ENCODE results near the gene FAF2.
"Not testable (repeated sequence)": the region's sequence is repeated elsewhere in the genome, so short reads cannot be mapped to it uniquely, and the experiment has no call there.

The FAF2 gene

DNA sequence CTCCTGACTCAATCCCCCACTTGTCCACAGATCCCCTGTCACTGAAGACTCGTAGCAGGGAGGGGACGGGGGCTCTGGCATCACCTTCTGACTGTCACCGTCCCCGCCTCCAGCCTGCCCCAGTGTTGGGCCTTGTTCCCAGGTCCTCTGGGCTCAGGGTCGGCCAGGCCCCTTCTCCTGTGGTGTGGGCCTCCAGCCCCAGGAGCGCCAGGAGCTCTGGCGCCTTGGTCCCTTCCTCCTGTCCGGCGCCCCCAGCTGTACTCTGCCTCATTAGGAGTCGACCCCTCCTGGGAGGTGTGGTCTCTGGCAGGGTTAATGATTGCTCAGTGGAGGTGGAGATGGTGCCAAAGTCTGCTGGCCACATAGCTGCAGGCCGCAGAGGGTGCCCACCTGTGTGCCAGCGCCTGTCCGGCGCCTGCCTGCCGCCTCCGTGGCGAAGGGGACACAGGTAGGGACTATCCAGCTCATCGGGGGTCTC, 100.8 kb downstream of the FAF2 start, which contains the start of gene CDHR2:
TSS of gene CDHR2 (plus strand) at position 376 of the 478 bp plus-strand sequence. CDS start 16,011 bp downstream, outside the sequence.
- no peak for DNase-seq

DNA sequence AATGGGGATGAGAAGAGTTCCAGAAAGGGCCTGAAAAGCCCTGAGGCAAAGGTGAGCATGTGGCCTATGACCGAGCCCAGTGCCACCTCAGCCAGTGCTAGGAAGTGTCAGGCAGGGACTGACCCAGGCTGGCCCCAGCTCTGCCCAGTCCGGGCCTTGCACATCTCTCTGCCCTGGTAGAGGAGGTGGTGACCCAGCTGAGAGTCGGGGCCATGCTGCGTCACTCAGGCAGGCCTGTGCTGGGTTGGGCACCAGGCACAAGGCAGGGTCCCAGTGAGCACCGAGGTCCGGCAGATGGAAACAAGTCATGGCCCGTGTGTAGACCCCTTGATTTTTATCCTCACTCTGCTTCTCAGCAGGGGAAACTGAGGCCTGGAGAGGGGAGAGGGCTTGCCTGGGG, 101.7 kb downstream of the FAF2 start:
- DNase-seq: no peak

DNA sequence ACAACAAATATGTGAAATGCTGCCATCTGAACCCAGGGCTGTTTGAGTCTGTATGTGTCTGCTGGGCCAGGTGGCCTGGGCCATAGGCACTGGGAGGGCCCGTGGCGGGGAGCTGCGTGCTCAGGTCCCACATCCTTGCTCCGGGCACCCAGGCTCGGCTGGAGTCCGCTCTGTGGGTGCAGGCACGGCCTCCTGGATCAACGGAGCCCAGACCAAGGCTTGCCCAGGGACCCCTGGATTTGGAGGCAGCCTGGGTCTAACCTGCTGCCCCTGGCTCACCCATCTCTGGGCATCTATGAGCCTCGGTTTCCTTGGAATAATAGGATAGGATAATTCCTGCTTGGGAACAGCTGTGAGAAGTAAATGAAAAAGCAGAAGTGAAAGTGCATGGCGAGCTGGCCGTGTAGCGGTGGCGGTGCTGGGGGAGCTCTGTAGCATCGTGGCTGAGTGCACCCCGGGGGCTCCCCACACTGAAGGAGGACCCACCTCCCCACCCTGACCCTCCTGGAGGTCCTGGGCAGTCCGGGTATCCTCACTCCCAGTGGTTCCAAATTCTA, 102.2 kb downstream of the FAF2 start:
- no peak for DNase-seq

DNA sequence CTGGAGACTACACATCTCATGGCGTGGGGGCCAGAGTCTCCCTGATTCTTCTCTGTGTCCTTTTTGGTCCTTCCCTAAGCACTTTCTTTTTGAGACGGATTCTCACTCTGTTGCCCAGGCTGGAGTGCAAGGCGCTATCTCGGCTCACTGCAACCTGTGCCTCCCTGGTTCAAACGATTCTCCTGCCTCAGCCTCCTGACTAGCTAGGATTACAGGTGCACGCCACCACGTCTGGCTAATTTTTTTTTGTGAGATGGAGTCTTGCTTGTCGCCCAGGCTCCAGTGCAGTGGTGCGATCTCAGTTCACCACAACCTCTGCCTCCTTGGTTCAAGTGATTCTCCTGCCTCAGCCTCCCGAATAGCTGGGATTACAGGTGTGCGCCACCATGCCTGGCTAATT, 102.8 kb downstream of the FAF2 start:
- not testable (repeated sequence) for DNase-seq

DNA sequence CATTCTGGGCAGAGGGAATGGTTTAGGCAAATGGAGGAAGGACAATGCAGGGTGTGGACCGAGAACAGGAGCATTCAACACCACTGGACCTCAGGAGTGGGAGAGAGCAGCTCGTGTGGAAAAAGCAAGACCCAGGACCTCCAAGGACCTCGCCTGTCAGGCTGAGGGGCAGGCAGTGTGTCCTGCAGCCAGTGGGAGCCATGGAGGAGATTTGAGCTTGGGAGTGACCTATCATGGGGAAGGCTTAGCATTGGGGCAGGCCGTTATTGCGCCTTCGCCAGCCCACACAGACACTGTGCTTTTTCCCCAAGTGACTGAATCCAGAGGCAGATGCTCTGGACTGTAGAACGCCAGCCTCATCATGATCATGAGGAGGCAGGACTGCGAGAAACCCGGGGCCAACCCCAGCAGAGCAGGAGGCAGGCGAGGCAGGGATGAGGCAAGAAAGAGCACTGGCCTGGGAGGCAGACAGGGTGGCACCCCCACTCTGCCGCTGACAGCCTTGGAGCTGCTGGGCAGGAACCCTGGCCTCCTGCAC, 104.2 kb downstream of the FAF2 start:
- DNase-seq: no peak

DNA sequence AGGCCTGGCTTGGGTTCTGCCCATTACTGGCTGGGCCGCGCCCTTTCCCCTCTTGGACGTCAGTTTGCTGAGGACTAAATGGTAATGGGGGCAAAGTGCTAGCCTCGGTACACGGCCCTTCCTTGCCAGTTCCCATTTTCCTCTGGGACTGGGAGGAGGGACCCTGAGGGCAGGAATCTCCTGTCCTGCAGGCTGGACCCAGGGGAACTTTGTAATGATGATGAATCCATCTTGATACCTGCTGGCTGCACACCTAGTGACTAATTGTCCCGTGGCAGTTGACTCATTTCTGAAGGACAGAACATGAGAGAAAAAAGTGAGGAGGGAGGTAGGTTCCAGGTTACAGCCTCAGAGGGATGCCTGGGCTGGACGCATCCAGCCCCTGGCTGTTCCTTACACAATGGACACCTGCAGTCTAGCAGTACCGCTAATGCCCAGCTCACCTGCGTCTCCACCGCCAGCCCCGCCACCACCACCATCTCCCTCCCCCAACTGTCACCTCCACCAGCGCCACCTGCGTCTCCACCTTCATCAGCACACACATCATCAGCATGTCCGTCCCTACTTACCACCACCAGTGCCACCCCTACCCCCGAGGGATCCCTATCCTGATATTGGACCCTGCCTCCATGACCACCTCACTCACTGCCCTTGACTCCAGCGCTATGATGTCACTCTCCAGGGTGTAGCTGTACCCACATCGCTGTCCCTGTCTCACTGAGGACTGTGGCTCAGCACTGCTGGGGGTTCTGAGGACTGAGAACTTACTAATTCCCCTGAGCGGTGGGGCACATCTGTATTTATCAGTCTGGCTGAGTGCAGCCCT, 105.3 kb downstream of the FAF2 start:
- DNase-seq: no peak

DNA sequence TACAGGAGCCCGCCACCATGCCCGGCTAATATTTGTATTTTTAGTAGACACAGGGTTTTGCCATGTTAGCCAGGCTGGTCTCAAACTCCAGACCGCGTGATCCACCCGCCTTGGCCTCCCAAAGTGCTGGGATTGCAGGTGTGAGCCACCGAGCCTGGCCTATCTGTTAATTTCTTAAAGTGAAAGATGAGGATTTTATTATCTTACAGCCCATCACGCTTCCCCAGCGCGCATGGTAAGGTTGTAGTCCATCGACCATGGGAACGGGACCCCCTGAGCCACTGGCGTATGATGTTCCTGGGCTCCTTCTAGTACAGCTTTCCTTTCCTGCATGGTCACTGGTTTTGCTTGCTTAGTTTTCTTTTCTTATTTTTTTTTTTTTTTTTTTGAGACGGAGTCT, 109.7 kb downstream of the FAF2 start:
- no peak for DNase-seq
